WTC11 (cell line): ENCODE measurements around the gene SWAP70. TPM values are rescaled to one million over a fixed set of nuclear protein-coding genes. Genes with fewer than 3 reads are reported as not detected.

Experiments used
- ATAC-seq: fragments of 200-7000 bp; cut with Tn5 transposase; 2 replicates; pipeline ENCODE4 v1.10.0; 2021; ENCODE audit warnings: mild to moderate bottlenecking, moderate library complexity
- CTCF ChIA-PET: fragments of 300-600 bp; sonication (Branson Sonifier 250); formaldehyde crosslinking; loops from one replicate; lab custom pipeline; 2021; ENCODE audit warnings: antibody characterized with exemption; lab: Charles Lee
- POLR2A ChIA-PET: fragments of 350-600 bp; sonication (Branson Sonifier 250); formaldehyde crosslinking; loops from one replicate; lab custom pipeline; 2021; ENCODE audit warnings: antibody characterized with exemption; lab: Charles Lee
- DNase-seq: peaks from one replicate; pipeline ENCODE4 v3.0.0; 2021; ENCODE audit warnings: low spot score
- H3K27ac Mint-ChIP-seq: 2 replicates; pipeline ENCODE4 v1.8.0; 2021; ENCODE audit warnings: mixed read lengths
- H3K27me3 Mint-ChIP-seq: 2 replicates; pipeline ENCODE4 v1.8.0; 2021; ENCODE audit warnings: low read depth, mild to moderate bottlenecking, moderate library complexity, mixed read lengths
- H3K36me3 Mint-ChIP-seq: 2 replicates; pipeline ENCODE4 v1.8.0; 2021; ENCODE audit warnings: mixed read lengths
- H3K4me1 Mint-ChIP-seq: 2 replicates; pipeline ENCODE4 v1.8.0; 2022; ENCODE audit warnings: mixed read lengths
- H3K4me3 Mint-ChIP-seq: 2 replicates; pipeline ENCODE4 v1.8.0; 2021; ENCODE audit warnings: mild to moderate bottlenecking, moderate library complexity, mixed read lengths
- H3K9me3 Mint-ChIP-seq: 2 replicates; pipeline ENCODE4 v1.8.0; 2021; ENCODE audit warnings: mixed read lengths
- CBFB ChIP-seq: sonication (generic); formaldehyde crosslinking; IDR thresholded peaks from 2 replicates; pipeline ENCODE4 v1.8.1; 2022; ENCODE audit warnings: mild to moderate bottlenecking, low read depth, missing genetic modification reagents
- CREB1 ChIP-seq: sonication (generic); formaldehyde crosslinking; IDR thresholded peaks from 2 replicates; pipeline ENCODE4 v1.8.0; 2023; ENCODE audit warnings: mild to moderate bottlenecking, missing genetic modification reagents
- E2F5 ChIP-seq: sonication (generic); formaldehyde crosslinking; IDR thresholded peaks from 2 replicates; pipeline ENCODE4 v1.8.1; 2022; ENCODE audit warnings: mild to moderate bottlenecking, moderate library complexity, missing genetic modification reagents
- ETV6 ChIP-seq: sonication (generic); formaldehyde crosslinking; IDR thresholded peaks from 2 replicates; pipeline ENCODE4 v1.8.1; 2022; ENCODE audit warnings: mild to moderate bottlenecking, missing genetic modification reagents
- FOXP4 ChIP-seq: sonication (generic); formaldehyde crosslinking; IDR thresholded peaks from 2 replicates; pipeline ENCODE4 v1.8.0; 2022; ENCODE audit warnings: mild to moderate bottlenecking, missing genetic modification reagents
- JAZF1 ChIP-seq: fragments of 250-450 bp; sonication (Bioruptor Pico); IDR thresholded peaks from 2 replicates; pipeline ENCODE4 v1.9.0; 2021; ENCODE audit warnings: moderate library complexity, mild to moderate bottlenecking, inconsistent platforms
- MAX ChIP-seq: sonication (generic); formaldehyde crosslinking; IDR thresholded peaks from 2 replicates; pipeline ENCODE4 v1.8.0; 2022; ENCODE audit warnings: mild to moderate bottlenecking, missing genetic modification reagents
- MXD4 ChIP-seq: fragments of 250-450 bp; sonication (Bioruptor Pico); IDR thresholded peaks from 2 replicates; pipeline ENCODE4 v1.8.0; 2021; ENCODE audit warnings: mild to moderate bottlenecking, moderate library complexity, borderline replicate concordance
- NFATC4 ChIP-seq: fragments of 250-450 bp; sonication (Bioruptor Pico); IDR thresholded peaks from 2 replicates; pipeline ENCODE4 v1.9.0; 2021; ENCODE audit warnings: mild to moderate bottlenecking
- NFE2L1 ChIP-seq: sonication (generic); formaldehyde crosslinking; IDR thresholded peaks from 2 replicates; pipeline ENCODE4 v1.8.1; 2023; ENCODE audit warnings: missing genetic modification reagents
- NFYB ChIP-seq: sonication (generic); formaldehyde crosslinking; conservative IDR thresholded peaks from 2 replicates; pipeline ENCODE4 v1.8.0; 2022; ENCODE audit warnings: low read depth, missing genetic modification reagents
- NR3C1 ChIP-seq: sonication (generic); formaldehyde crosslinking; conservative IDR thresholded peaks from 2 replicates; pipeline ENCODE4 v1.8.1; 2023; ENCODE audit warnings: low read depth, mild to moderate bottlenecking, missing genetic modification reagents
- PREB ChIP-seq: sonication (generic); formaldehyde crosslinking; IDR thresholded peaks from 2 replicates; pipeline ENCODE4 v1.8.1; 2022; ENCODE audit warnings: mild to moderate bottlenecking, missing genetic modification reagents, moderate library complexity, borderline replicate concordance
- PRRX2 ChIP-seq: fragments of 250-450 bp; sonication (Bioruptor Pico); IDR thresholded peaks from 2 replicates; pipeline ENCODE4 v1.8.0; 2021; ENCODE audit warnings: mild to moderate bottlenecking
- SMAD3 ChIP-seq: sonication (generic); formaldehyde crosslinking; IDR thresholded peaks from 2 replicates; pipeline ENCODE4 v1.8.0; 2022; ENCODE audit warnings: missing genetic modification reagents, mild to moderate bottlenecking, borderline replicate concordance
- ZBTB21 ChIP-seq: sonication (generic); formaldehyde crosslinking; IDR thresholded peaks from 2 replicates; pipeline ENCODE4 v1.8.1; 2023; ENCODE audit warnings: mild to moderate bottlenecking, missing genetic modification reagents, borderline replicate concordance
- ZNF138 ChIP-seq: sonication (generic); formaldehyde crosslinking; conservative IDR thresholded peaks from 2 replicates; pipeline ENCODE4 v1.8.1; 2022; ENCODE audit warnings: mild to moderate bottlenecking, moderate library complexity, missing genetic modification reagents
- ZNF232 ChIP-seq: sonication (generic); formaldehyde crosslinking; IDR thresholded peaks from 2 replicates; pipeline ENCODE4 v1.8.0; 2022; ENCODE audit warnings: mild to moderate bottlenecking, missing genetic modification reagents
- ZNF281 ChIP-seq: sonication (generic); formaldehyde crosslinking; IDR thresholded peaks from 2 replicates; pipeline ENCODE4 v1.8.0; 2023; ENCODE audit warnings: mild to moderate bottlenecking, missing genetic modification reagents
- ZNF317 ChIP-seq: sonication (generic); formaldehyde crosslinking; IDR thresholded peaks from 2 replicates; pipeline ENCODE4 v1.8.1; 2023; ENCODE audit warnings: low read depth, mild to moderate bottlenecking, moderate library complexity, missing genetic modification reagents, borderline replicate concordance
- ZNF396 ChIP-seq: fragments of 250-450 bp; sonication (Bioruptor Pico); IDR thresholded peaks from 2 replicates; pipeline ENCODE4 v1.8.0; 2021; ENCODE audit warnings: mild to moderate bottlenecking, moderate library complexity, borderline replicate concordance
- ZNF416 ChIP-seq: fragments of 250-450 bp; sonication (Bioruptor Pico); IDR thresholded peaks from 2 replicates; pipeline ENCODE4 v1.9.0; 2021; ENCODE audit warnings: mild to moderate bottlenecking, inconsistent platforms
- ZNF423 ChIP-seq: fragments of 250-450 bp; sonication (Bioruptor Pico); IDR thresholded peaks from 2 replicates; pipeline ENCODE4 v2.1.2; 2022; ENCODE audit warnings: mild to moderate bottlenecking, moderate library complexity
- total RNA-seq: library from RNA; stranded (reverse); gene quantifications from 3 replicates; pipeline ENCODE4 v1.2.3, GENCODE V29; 2021
- TF ChIP-seq, protein P1 (sequence below): sonication (generic); formaldehyde crosslinking; IDR thresholded peaks from 2 replicates; pipeline ENCODE4 v1.8.1; 2023; ENCODE audit warnings: mild to moderate bottlenecking, missing genetic modification reagents, borderline replicate concordance

The SWAP70 gene
- total RNA-seq, 1 experiment from 2014 or later, result 24.1 TPM

GRCh38 chr11:9689721-9690120 lies 25.8 kb downstream of the SWAP70 start:
- CTCF ChIA-PET, result interaction anchor here (0.7 to 1.5 kb wide), 2 partner anchors 14 to 77 kb away, joined by 3 to 5 read pairs; no protein-coding TSS in a partner anchor
- peak; percentile 59 for ATAC-seq
- TF ChIP-seq ZBTB21 (no peak), E2F5 (CRISPR knock-in tag) (no peak), CREB1 (CRISPR knock-in tag) (no peak), PRRX2 (CRISPR knock-in tag) (no peak), SMAD3 (CRISPR knock-in tag) (no peak), FOXP4 (no peak), ZNF396 (no peak), CBFB (CRISPR knock-in tag) (no peak), MAX (no peak), NFATC4 (no peak), MXD4 (CRISPR knock-in tag) (no peak), NFYB (no peak), ZNF232 (CRISPR knock-in tag) (no peak), NR3C1 (CRISPR knock-in tag) (no peak), ZNF281 (CRISPR knock-in tag) (no peak), ZNF423 (no peak)
- TF ChIP-seq, protein P1, sequence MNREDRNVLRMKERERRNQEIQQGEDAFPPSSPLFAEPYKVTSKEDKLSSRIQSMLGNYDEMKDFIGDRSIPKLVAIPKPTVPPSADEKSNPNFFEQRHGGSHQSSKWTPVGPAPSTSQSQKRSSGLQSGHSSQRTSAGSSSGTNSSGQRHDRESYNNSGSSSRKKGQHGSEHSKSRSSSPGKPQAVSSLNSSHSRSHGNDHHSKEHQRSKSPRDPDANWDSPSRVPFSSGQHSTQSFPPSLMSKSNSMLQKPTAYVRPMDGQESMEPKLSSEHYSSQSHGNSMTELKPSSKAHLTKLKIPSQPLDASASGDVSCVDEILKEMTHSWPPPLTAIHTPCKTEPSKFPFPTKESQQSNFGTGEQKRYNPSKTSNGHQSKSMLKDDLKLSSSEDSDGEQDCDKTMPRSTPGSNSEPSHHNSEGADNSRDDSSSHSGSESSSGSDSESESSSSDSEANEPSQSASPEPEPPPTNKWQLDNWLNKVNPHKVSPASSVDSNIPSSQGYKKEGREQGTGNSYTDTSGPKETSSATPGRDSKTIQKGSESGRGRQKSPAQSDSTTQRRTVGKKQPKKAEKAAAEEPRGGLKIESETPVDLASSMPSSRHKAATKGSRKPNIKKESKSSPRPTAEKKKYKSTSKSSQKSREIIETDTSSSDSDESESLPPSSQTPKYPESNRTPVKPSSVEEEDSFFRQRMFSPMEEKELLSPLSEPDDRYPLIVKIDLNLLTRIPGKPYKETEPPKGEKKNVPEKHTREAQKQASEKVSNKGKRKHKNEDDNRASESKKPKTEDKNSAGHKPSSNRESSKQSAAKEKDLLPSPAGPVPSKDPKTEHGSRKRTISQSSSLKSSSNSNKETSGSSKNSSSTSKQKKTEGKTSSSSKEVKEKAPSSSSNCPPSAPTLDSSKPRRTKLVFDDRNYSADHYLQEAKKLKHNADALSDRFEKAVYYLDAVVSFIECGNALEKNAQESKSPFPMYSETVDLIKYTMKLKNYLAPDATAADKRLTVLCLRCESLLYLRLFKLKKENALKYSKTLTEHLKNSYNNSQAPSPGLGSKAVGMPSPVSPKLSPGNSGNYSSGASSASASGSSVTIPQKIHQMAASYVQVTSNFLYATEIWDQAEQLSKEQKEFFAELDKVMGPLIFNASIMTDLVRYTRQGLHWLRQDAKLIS (CRISPR knock-in tag), result no peak
- TF ChIP-seq, all 79 proteins: peak for 0
- H3K9me3 Mint-ChIP-seq, result no peaks in the 10 kb centered on the region
- no peak overlapping the region for H3K27ac Mint-ChIP-seq
- no peak for DNase-seq
- peaks cover 19% of the 10 kb centered on the region for H3K4me1 Mint-ChIP-seq
- H3K4me3 Mint-ChIP-seq, result no peak overlapping the region
- no peaks in the 10 kb centered on the region for H3K27me3 Mint-ChIP-seq
- POLR2A ChIA-PET, result interaction anchor here (1.4 kb wide), 1 partner anchor 26 kb away, joined by 4 read pairs; the partner anchor contains the start of gene SWAP70
- peaks cover 7% of the 10 kb centered on the region for H3K36me3 Mint-ChIP-seq

GRCh38 chr11:9691865-9692264 lies 28.0 kb downstream of the SWAP70 start:
- no peak for ATAC-seq
- H3K4me3 Mint-ChIP-seq, result no peak overlapping the region
- no peak for TF ChIP-seq ZNF317 (CRISPR knock-in tag)
- no peak for TF ChIP-seq E2F5 (CRISPR knock-in tag)
- TF ChIP-seq PREB (CRISPR knock-in tag), result no peak
- no peak for TF ChIP-seq MAX
- no peak for TF ChIP-seq ZNF138 (CRISPR knock-in tag)
- TF ChIP-seq JAZF1 (CRISPR knock-in tag), result no peak
- no peak for TF ChIP-seq NFE2L1 (CRISPR knock-in tag)
- TF ChIP-seq ETV6 (CRISPR knock-in tag), result no peak
- TF ChIP-seq ZNF416 (CRISPR knock-in tag), result no peak
- no peak for DNase-seq
- peaks cover 19% of the 10 kb centered on the region for H3K4me1 Mint-ChIP-seq
- POLR2A ChIA-PET, result interaction anchor here (0.8 kb wide), 1 partner anchor 13 kb away, joined by 3 read pairs; no protein-coding TSS in a partner anchor
- H3K27me3 Mint-ChIP-seq, result no peaks in the 10 kb centered on the region
- peaks cover 3% of the 10 kb centered on the region; the same call in 1 of the 2 replicates for H3K9me3 Mint-ChIP-seq
- no peak overlapping the region for H3K27ac Mint-ChIP-seq
- CTCF ChIA-PET, result interaction anchor here (1.4 kb wide), 1 partner anchor 78 kb away, joined by 9 read pairs; no protein-coding TSS in a partner anchor
- H3K36me3 Mint-ChIP-seq, result peaks cover 23% of the 10 kb centered on the region
